IPS-NIHi7 (cell line): Measurements from ENCODE around the gene FBXW5.
A peak's percentile ranks its signal among the peaks of the same experiment; 100 is the strongest.

Source experiments
- DNase-seq: peaks from one replicate; pipeline ENCODE4 v3.0.0; 2012; ENCODE audit warnings: mixed read lengths; ENCODE audit errors: extremely low spot score

The FBXW5 gene

DNA sequence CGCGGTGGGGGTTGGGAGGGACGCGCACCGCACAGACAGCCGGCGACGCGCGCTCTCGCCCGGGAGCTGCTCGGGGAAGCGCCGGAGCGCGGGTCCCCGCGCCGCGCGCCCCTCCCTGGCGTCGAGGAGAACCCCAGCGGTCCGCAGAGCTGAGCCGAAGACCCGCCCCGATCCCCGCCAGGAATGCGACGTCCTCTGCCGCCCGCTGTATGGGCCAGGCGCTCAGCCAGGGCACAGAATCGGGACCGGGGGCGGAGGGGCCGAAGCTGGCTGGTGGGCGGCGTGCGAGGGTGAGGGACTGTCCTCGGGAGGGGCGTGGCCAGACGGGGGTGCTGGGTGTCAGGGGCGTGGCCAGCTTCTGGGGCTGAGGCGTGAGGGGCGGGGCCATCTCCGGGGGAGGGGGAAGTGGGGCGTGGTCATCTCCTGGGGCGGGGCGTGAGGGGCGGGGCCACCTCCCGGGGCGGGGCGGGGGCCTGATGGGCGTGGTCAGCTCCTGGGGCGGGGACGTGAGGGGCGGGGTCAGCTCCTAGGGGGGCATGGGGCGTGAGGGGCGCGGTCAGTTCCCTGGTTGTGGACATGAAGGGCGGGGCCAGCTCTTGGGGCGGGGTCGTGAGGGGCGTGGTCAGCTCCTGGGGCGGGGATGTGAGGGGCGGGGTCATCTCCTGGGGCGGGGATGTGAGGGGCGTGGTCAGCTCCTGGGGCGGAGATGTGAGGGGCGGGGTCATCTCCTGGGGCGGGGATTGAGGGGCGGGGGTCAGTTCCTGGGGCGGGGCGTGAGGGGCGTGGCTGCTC is 33.7 kb upstream of the FBXW5 start:
- peak; percentile 99 for DNase-seq

DNA sequence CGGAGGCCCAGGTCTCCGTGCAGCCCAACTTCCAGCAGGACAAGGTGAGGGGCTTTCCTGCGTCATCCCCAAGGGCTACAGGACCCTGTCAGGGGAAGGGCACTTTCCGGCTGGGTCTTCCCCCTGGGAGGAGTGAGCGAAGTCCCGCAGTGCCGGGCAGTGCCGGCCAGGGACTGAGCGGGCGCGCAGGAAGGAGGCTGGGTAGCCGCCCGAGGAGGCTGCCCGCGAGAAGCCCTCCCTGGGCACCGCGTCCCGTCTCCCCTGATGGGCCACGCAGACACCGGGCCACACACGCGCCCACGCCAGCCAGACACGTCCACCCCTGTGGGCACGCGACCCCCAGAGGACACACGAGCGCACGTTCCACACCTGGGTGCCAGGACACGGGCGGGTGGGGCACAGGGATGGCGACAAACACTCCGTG is 33.1 kb upstream of the FBXW5 start:
- peak; percentile 49 for DNase-seq

DNA sequence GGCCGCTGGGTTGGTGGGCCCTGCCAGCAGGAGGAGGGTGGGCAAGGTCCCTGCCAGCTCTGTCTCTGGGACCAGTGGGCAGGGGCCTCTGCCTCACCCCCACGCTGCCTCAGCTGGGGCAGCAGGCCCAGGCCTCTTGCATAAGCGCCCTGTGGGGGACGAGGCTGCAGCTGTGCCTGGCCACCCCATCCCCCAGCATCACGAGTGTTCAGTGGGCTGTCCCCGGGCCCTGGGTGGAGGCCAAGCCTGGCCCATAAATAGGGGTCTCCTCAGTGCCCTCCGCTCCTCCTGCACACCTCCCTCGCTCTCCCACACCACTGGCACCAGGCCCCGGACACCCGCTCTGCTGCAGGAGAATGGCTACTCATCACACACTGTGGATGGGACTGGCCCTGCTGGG is 32.7 kb upstream of the FBXW5 start, which contains the start of gene PTGDS:
TSS of gene PTGDS (plus strand) at position 282 of the 400 bp plus-strand sequence. CDS start at position 357, 75 bp downstream.
- no peak for DNase-seq

DNA sequence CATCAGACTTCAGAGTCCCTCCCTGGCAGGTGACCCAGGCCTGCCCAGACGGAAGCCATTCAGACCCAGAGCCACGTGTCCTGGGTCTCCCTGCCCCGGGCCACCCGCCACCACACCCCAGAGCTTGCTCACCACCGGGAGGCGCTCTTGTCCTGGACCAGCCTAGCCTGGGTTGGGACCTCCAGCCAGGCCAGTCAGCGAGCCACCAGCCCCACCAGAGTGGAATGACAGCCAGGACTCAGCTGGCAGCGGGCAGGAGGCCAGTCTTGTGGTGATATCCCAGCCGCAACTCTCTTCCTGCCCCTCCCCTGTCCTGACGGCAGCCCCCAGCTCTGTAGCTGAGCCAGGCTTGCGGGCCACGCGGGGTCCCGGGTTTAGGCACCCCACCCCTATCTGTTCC is 31.1 kb upstream of the FBXW5 start:
- peak; percentile 79 for DNase-seq

GRCh38 chr9:136974817-136975535 is 30.4 kb upstream of the FBXW5 start:
- DNase-seq = no peak

DNA sequence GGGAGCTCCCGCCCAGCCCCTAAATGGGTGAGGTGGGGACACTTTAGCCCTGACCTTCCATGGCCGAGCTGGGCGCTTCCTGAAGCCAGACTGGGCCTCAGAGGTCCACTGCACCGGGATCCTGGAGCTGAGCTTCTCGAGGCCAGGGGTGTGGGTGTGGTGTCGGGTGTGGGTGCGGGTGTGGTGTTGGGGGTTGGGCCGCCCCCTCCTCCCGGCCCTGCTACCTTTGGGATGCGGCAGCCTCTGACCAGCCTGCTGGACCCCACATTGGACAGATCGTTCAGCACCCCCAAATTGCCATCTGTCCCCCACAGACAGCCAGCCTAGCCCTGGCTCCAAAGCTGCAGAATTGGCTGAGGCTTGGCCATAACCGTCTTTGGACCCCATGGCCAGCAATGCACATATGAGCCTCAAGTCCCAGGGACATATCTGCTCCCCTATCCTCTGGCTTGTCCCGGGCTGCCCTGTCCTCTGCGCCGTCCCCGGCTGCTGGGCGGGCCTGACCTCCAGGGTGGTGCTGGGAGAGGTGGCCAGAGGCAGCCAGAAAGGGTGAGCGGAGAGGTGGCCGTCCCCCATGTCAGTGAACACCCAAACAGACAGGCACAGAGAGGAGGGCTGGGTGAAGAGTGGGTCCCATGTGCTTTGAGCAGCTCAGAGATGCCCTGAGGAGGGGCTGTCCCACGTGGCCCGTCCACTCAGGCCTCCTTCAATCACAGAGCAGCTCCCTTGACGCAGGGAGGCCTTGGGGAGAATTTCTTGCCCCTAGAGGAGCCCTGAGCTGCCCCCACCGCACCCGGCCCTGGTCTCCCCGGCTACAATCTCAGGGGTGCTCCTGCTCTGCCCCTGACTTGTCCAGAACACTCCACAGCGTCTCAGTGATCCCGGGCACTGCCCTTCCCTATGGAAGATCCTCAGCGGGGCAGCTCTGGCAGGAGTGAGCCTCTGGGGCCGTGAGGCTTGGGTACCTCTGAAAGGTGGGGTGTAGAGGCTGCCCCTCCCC is 29.4 kb upstream of the FBXW5 start:
- no peak for DNase-seq

DNA sequence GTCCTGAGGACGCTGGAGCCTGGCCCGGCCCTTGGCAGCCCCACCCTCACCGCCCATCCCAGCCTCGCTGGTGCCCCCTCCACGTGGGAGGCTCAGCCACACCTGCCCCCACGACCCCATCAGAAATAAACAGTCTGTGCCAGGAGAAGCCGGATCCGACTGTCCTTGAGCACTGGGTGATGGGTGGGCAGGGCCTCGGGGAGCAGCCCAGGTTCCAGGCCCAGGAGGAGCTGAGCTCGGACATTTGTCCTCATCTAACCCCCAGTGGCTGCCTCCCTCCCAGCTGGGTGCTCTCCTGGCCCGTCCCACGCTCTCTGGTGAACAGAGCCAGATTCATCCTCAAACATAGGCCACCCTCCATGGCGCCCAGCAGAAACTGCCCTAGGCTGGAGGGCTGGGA is 28.2 kb upstream of the FBXW5 start:
- DNase-seq = no peak

DNA sequence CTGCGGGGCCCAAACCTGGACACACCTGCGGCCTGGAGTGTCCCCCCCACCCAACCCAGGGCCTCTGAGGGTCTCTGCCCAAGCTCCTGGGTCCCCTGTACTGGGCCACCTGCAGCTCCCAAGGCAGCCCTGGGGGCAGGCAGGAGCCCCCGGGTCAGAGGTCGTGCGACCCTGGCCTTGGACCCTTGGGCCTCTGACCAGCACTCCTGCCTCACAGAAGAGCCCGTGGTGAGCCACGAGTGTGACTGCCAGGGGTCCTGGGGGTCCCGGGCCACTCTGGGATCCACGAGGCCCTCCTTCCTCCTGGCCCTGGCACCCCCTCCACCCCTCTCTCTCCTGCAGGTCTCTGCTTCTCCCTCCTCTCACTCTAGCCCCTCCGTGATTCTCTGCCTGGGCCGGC is 27.8 kb upstream of the FBXW5 start:
- DNase-seq = no peak

GRCh38 chr9:136971746-136972145 is 27.2 kb upstream of the FBXW5 start:
- DNase-seq = no peak

DNA sequence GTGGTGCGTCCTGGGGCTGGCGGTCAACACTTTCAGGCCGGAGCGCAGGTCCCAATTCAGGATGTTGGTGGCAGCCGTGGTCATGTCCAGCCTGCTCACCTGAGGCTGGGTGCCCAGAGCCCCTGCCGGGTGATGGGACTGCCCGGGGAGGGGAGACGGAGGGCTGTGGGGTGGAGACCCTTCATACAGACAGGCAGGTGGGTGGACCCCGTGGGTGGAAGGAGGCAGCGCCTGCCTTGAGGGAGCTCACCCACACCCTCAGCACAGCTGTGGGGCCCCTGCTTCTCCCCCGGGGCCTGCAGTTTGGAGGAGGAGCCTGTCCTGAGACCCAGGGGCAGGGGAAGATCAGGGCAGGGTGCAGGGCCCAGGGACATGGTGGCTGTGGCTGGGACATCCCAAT is 25.8 kb upstream of the FBXW5 start:
- DNase-seq = no peak

- DNase-seq = no peak
Measured at GRCh38 chr9:136969774-136970173, 25.2 kb upstream of the FBXW5 start.

GRCh38 chr9:136969150-136969549 is 24.6 kb upstream of the FBXW5 start:
- DNase-seq = no peak

DNA sequence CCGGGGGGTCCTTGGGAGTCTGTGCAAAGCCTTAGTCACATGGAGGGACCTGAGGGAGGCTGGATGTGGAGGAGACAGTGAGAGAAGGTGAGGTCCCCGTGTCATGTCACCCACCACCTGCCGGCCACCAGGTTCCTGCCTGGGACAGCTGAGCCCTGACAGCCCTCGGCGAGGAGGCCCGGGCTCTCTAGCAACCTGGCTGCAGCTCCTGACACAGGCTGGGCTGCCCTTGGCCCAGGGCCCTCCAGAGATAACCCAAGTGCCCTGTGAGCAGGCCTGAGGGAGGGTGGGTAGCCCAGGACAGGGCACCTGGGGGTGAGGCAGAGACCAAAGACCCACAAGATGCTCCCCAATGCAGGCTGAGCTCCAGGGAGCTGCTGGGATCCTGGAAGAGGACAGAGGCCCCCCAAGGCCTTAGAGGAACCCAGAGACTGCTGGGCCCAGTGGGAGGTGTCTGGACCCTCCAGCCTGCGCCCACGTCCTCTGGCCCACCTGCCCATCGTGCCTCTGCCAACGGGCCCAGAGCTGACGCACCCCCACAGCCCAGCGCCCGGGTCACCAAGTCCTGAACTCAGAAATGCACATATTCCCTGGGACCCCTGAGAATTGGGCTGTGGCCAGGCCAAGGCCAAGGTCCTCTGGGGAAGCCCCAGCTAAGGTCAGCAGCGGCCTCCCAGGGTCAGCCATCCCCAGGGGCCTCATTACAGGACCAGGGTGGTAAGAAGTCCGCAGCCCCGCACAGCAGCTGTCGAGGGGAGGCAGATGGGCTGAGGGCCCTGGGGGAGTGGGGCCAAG is 24.0 kb upstream of the FBXW5 start:
- DNase-seq = no peak

DNA sequence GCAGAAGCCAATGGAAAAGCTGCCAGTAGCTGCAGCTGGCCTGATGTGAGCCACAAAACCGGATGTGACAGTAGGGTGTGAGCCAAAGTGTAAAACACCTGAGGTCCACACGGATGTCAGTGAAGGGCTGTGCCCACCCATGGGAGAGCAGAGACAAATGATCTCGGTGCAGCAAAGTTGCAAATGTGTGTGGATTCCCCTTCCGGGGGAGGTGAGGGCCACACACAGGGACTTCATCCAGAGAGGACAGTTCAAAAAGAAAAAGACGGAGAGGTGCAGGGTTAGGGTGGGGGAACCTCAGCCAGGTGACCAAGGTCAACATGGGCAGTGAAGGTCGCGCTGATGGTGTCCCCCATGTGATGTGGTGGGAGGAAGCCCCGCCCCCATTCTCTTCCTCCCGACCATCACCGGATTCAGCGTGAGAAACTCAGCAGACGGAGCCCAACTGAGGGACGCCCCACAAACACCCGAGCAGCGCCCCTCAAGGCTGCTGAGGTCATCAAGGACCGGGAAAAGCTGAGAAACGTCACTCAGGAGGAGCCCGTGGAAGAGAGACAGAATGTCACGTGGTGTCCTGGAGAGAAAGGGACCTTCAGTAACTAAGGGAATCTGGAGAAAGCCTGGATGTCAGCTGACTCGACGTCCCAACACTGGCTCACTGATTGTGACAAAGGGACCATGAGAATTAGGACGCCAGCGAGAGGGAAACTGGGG is 21.4 kb upstream of the FBXW5 start:
- no peak for DNase-seq

GRCh38 chr9:136964833-136965422 is 20.4 kb upstream of the FBXW5 start:
- DNase-seq = no peak

DNA sequence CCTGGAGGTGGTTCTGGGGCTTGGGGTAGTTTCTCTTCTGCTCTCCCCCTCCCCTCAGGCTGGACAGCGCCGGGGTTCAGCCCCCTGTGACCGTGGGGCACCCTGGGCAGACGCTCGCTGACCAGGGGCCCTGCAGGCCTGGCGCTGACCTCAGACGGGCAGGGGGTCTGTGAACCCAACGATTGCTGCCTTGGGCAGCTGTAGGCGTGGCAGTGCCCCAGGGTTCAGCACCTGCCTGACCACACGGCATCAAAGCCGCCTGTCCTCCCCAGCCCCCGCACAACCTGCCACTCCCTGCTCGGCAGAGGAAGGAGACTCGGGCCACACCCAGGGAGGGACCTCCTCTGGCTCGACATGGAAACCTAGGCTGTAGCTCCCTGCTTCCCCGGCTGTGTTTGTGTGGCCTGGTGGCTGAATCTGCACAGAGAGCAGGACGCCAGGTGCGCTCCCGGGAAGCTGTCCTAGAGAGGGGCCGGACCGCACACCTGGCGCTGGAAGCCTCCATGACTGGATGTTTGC is 19.7 kb upstream of the FBXW5 start:
- no peak for DNase-seq

- DNase-seq = no peak
Measured at GRCh38 chr9:136963751-136964150, 19.2 kb upstream of the FBXW5 start.

- DNase-seq = no peak
Measured at GRCh38 chr9:136963341-136963740, 18.8 kb upstream of the FBXW5 start.

GRCh38 chr9:136962701-136963248 is 18.2 kb upstream of the FBXW5 start:
- no peak for DNase-seq

- DNase-seq = no peak
Measured at GRCh38 chr9:136962163-136962562, 17.6 kb upstream of the FBXW5 start.
